GM12875 (cell line): Measurements from ENCODE around the gene FREM1.

Experiments
- H3K4me3 ChIP-seq: one replicate; pipeline ENCODE4 v1.5.1; 2011; ENCODE audit warnings: low read depth, low read length, control low read depth
- TF ChIP-seq, protein P1 (sequence below): IDR thresholded peaks from 2 replicates; pipeline ENCODE4 v1.5.1; 2011; ENCODE audit warnings: low read depth, mild to moderate bottlenecking, control low read depth, inconsistent platforms, low read length, moderate library complexity, borderline replicate concordance; ENCODE audit not compliant: insufficient read depth

The FREM1 gene

GRCh38 chr9:14882090-14882489, 28.1 kb downstream of the FREM1 start:
- H3K4me3 ChIP-seq: no peak overlapping the region
- TF ChIP-seq, protein P1, sequence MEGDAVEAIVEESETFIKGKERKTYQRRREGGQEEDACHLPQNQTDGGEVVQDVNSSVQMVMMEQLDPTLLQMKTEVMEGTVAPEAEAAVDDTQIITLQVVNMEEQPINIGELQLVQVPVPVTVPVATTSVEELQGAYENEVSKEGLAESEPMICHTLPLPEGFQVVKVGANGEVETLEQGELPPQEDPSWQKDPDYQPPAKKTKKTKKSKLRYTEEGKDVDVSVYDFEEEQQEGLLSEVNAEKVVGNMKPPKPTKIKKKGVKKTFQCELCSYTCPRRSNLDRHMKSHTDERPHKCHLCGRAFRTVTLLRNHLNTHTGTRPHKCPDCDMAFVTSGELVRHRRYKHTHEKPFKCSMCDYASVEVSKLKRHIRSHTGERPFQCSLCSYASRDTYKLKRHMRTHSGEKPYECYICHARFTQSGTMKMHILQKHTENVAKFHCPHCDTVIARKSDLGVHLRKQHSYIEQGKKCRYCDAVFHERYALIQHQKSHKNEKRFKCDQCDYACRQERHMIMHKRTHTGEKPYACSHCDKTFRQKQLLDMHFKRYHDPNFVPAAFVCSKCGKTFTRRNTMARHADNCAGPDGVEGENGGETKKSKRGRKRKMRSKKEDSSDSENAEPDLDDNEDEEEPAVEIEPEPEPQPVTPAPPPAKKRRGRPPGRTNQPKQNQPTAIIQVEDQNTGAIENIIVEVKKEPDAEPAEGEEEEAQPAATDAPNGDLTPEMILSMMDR: no peak

DNA sequence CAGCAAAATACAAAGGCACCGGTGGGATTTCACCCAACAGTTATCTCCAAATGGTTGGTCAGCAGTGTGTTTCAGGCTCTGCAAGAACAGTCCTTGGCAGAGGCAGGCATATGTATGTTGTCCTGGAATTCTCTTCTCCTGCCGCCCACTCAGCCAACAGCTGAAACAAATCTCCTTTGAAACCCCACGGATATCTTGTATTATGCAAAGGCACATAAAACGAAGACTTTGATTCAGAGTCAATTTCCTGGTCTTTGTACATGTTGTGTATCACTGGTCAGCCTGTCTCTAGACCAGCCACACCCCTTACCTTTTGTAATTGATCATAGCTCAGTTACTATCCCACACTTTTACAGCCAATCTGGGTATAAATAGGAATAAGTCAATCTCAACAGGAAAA, 29.2 kb downstream of the FREM1 start:
- H3K4me3 ChIP-seq: no peak overlapping the region
- TF ChIP-seq, protein P1: no peak

- TF ChIP-seq, protein P1: no peak
- no peak overlapping the region for H3K4me3 ChIP-seq
These were observed 40.1 kb downstream of the FREM1 start for GRCh38 chr9:14870090-14870489.

DNA sequence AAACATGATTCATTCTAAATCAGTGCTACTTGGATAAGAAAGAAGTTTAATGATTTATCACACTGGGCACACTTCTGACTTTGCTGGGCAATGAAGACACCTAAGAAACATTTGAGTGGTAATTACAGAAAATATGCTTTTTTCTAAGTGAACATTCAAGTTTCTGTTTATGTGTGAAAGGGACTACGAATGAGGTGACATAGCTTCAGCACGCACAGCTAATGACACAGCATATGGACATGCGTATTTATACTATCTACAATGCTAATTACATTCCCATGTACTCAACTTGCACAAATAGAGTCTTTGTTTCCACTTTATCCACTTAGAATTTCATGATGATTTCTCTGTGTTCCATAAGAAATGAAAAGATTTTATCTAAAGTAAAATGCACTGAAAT, 40.6 kb downstream of the FREM1 start:
- no peak overlapping the region for H3K4me3 ChIP-seq
- TF ChIP-seq, protein P1: no peak

GRCh38 chr9:14868772-14869583, 41.2 kb downstream of the FREM1 start:
- H3K4me3 ChIP-seq: no peak overlapping the region
- TF ChIP-seq, protein P1: no peak

DNA sequence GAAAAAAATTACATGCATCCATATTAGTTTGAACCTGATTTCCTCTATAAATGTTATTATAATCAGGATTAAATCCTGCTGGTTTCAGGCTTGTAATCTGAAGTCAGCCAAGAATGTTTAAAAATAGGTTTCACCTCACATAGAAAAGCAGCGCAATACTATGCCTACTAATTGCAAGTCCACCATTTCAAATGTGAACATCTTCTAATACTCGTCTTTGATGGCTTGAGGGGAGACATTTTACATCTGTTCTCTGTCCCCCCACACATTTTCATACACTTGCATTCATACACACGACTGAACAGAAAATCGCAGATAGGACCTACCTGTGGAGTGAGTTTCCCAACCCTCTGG, 41.8 kb downstream of the FREM1 start:
- TF ChIP-seq, protein P1: no peak
- H3K4me3 ChIP-seq: no peak overlapping the region

DNA sequence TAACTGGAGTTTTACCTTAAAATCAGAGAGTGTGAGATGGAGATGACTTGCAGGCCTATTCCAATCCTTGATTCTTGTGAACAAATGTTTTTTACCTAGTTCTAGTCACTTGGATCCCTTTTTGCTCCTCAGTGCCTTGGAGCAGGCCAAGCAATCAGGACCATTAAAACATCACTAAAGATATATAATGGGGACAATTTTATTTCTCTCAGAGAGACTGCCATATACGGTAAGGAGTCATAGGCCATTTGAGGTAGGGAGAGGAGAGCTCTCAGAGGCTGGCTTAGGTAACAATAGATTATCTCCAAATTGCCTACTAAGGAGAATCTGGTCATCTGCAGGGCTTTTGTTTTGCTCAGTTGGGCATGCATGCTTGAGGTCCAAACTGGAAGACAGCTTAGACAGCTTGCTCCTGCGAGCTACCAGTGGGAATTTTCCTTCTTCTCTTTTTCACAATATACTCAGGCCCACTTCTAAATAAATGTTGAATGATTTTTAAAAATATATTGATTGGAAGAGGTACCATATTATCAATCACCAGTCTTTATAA, 44.0 kb downstream of the FREM1 start:
- TF ChIP-seq, protein P1: no peak
- H3K4me3 ChIP-seq: no peak overlapping the region
